HG02943 (cell line): ENCODE results near the gene PIK3C2G.

Experiments used
- ATAC-seq: cut with Tn5 transposase; IDR thresholded peaks from one replicate; pipeline ENCODE4 v1.9.1; 2021; ENCODE audit warnings: mild to moderate bottlenecking, low read depth, moderate library complexity; ENCODE audit not compliant: unreplicated experiment

The PIK3C2G gene

DNA sequence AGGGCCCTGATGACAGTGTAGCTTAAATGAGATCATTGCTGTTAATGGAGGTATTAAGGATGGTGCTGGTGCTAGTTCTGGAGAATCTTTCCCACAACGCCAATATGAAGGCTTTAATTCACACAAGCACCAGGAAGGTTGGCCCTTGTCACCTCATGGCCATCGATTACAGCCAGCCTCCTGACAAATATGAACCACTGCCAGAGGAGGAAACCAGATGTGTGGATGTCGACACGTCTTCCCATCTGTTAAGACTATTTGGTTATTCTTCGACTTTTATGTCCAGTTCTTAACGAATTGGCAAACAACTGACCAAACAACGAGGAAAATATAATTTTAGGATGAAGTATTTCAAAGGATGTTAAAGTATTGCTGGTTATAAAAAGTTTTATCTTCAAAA is 79.5 kb downstream of the PIK3C2G start:
- no peak for ATAC-seq

DNA sequence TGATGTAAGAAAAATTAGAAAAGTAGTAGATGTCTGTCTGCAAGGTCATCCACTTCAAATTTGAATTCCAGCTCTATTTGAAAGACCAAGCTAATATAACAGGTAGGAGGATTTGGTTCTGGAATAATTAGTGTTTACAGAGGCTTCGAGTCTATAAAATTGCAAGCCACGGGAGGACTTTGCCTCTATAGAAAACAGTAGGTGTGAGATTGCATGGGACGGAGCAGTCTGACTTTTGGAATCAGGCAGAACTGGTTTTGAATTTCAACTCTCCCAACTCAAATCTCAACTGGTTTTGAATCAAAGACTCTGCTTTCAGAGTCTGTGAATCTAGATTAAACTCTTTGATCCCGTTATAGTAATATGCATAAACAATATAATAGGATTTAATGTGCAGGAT is 82.4 kb downstream of the PIK3C2G start:
- no peak for ATAC-seq

DNA sequence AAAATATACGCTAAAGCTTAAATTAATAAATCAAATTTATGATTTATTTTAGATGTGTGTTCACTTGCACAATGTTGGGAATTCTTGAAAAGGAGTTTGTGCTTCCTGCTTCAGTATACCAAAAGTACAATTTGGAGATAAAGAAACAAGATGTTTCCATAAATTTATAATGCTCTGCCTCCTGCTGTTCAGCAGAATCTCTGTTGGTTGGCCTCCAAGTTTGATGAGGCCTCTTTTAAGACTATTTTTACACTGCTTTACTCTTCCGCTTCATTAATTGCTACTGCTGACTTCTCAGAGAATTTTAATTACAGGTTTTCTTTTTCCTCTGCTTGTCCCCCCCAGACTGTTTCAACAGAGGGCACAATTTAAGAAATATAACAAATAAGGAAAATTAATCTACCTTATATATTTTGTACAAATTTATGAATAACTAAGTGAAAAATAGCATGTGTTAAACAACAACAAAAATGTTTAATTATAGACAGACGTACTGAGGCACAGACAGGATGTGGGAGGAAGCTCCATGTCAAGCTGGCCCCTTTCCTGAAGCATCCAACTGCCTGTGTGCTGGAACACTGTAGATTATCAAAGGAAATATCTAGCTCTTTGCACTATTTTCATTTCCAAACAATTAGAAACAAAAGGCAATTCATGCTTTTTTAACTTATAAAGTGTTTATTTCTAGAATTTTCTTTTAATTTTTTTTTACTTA is 83.9 kb downstream of the PIK3C2G start:
- no peak for ATAC-seq

DNA sequence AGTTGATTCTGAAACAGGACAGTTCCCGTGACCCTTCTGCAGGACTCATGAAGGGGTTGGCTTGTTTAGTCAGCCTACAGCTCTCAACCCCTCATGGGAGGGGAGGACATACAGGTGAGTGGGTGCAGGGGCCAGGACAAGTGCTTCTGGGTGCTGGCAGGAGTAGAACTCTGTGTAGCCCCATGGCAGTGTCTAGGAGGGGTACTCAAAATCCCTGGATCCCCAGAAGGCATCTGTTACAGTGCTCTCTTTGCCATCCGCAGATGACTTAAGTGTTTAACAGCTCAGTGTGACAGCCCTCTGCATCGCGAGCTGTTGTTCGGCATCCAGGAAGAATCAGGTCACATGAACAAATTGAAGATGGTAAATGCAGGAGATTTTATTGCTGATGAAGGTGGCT is 91.0 kb downstream of the PIK3C2G start:
- no peak for ATAC-seq

DNA sequence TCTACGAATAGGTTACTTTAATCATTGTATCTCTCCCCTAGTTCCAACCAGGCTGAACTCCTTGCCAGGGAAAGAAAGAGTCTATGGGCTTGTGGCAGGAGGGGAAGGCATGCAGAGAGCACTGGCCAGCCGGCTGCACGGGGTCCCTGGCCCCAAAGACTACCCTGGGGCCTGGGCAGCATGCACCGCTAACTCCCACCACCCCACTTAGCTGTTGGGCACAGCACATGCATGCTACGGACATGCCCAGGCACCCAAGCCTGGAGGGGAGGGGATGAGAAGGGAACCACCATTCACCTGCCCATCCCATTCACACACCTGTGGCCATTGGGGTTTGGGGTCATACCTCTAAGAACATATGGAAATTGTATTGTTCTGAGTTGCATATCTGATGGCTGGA is 94.1 kb downstream of the PIK3C2G start:
- no peak for ATAC-seq

DNA sequence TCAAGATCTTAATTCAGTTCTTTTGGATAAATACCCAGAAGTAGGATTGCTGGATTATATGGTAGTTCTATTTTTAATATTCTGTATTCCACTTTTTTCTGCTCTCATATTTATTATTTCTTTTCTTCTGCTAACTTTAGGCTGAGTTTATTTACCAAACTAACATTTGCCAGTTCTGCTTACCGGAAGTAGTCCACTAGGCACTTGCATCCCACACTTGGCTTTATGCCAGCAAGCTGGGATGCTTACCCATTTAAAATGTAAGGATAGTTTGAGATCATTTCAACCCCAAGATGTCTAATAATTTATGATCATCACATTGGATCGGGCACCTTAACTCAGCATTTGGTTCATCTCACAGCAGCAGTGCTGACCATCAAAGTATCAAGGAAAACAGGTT is 96.8 kb downstream of the PIK3C2G start:
- ATAC-seq = no peak

DNA sequence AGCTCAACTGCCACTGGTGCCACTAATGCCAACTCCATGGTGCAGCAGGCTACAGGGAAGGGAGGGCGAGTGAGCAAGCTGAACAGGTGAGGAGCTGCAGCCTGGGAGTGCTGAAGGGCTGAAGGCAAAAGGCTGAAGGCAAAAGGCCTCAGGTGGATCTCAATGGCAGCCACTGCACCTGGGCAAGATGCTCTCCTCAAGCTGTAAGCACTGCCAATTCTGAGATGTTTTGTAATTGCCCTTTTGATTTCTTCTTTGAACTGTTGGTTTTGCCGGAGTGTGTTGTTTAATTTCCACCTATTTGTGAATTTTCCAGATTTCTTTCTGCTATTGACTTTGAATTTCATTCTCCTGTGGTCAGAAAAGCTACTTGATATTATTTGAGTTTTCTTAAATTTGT is 97.6 kb downstream of the PIK3C2G start:
- no peak for ATAC-seq

DNA sequence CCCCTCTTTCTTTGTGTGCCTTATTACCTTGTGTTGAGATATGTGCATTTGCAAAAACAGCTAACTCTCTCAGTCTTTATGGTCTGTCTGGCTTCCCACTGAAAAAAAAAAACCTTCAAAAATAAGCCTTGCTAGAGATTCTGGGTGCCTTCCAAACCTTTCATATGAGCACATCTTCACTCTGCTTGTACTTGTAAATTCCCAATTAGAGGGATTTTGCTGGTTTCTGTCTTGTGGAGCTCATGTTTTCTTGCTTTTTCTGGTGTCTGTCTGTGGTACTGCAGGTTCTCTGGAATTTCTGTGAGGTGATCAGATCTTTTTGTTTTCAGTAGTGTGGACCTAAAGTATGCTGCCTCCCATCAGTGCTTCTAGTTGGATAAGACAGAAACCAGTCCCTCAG is 100.1 kb downstream of the PIK3C2G start:
- no peak for ATAC-seq

DNA sequence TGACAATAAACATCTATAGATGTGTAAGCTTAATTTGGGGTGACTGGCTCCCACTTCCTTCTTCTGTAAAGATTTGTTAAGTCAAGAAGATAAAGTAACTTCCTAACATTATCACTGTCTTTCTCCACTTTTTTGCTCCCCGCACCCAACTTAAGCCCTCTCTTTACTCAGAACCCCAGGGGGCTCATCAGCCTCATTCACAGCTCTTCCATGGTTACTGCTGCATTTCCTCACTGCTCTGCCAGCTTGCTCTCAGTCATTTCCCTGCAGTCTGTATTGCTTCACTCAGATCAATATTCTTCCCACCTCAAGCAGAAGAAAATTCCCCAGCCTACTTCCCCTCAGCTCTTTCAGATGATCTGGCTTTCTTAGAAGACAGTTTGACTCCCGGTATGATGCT is 102.0 kb downstream of the PIK3C2G start:
- no peak for ATAC-seq

DNA sequence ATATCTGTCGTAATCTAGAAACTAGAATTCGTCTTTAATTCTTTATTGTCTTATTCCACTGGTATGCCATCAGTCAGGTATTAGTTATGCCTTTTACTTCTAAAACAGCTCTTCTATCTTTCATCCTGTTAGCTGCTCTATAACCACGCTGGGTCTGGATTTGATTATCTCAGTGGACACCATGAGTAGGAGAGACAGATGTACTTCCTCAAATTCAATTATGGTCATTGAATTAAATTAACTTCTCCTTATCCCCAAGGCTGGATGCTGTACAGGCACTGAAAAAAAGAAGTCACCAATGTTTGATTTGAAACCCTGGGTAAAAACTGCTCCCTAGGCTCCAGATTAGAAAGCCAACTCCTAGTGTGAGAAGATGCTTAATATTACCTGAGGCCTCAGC is 107.3 kb downstream of the PIK3C2G start:
- no peak for ATAC-seq

DNA sequence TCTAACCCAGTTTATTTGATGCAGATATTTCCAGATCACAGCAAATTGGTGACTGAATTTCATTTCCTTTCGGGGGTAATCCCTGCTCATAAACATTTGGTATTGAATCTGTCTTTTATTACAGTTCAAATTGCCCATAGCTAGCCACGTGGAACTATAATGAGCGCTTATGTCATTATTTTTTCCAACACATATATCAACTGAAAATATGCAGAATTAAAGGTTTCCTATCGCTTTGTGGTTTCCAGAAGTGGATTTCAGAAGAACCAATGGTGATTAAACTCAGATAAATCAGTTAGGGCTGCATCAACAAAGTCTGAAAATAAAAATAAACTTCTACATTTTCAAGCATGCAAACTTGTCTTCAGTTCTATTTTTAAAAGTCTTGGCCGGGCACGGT is 111.9 kb downstream of the PIK3C2G start:
- ATAC-seq = no peak

DNA sequence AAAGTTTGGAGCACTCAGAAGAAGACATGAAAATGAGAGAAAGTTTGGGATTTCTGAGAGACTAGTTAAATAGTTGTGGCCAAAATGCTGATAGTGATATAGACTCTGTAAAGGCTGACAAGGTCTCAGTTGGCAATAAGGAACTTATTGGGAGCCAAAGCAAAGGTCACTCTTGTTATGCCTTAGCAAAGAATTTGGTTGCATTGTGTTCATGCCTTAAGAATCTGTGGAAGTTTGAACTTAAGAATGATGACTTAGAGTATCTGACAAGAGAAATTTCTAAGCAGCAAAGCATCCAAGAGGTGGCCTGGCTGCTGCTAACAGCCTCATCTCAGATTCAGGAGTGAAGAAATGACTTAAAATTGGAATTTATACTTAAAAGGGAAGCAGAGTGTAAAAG is 113.8 kb downstream of the PIK3C2G start:
- no peak for ATAC-seq

DNA sequence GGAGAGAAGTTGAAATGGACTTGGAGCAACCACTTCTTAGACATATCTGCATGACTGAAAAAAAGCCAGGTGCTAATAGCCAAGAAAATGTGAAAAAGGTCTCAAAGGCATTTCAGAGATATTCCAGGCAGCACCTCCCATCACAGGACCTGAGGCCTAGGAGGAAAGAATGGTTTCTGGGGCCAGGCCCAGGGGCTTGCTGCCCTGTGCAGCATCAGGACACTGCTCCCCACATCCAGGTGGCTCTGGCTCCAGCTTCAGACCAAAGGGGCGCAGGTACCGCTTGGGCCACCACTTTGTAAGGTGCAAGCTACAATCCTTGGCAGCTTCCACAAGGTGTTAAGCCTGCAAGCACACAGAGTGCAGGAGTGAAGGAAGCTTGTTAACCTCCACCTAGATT is 114.3 kb downstream of the PIK3C2G start:
- ATAC-seq = no peak

DNA sequence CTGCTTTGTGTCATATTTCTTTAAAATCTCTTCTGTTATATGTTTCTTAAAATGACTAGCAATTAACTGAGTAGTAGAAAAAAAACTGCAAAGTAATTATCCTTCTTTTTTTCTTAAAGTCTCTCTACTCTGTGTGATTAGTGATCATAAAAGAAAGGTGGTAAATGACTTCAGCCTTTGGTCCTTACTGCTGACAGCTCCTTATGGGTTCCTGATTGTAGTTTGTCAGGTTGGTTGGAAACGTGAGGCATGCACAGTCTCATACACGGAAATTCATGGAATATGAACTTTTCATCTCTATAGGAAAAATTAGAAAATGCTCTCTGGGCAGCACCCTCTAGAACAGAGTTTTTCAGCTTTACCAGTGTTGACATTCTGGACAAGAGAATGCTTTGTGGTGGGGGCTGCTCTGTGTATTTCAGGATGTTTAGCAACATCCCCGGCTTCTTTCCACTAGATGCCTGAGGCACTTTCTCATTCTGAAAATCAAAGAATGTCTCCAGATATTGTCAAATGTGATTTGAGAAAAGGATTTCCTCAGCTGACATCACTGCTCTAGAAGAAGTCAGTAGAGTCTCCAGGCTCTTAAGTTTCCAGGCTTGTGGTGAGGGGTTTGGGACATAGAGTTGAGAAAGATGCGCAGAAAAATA is 121.0 kb downstream of the PIK3C2G start:
- no peak for ATAC-seq

DNA sequence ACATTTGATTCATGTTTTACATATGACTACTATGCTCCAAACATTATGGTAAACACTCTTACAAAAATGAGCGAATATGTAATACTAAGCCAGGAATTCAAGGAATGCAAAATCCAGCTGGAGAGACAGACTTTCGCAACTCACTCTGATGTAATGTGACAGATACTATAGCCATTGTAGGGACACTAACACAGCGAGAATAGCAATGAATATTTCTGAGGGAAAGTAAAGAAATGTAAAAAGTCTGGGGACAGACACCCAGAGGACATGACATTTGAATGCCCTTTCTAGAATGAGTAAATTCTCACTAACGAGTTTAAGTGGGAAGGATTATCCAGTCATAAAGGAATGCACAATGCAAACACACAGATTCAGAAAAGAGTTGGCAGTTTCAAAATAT is 121.9 kb downstream of the PIK3C2G start:
- no peak for ATAC-seq

DNA sequence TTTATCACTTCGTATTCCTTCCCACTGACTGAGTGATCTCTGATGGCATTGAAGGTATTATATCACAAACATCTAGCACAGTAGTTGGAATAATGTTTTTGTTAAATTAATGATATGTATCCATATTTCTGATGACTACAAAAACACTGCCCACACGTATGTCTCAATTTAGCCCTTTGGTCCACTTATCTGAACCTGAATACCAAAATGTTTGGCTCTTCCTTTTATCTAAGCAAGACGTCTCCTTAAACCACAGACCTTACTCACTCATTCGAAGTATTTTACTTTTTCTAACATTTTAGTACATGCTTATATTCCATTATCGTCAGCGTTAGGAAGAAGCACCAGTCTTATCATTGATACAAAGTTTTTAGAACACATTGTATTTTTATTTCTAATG is 126.4 kb downstream of the PIK3C2G start:
- no peak for ATAC-seq

DNA sequence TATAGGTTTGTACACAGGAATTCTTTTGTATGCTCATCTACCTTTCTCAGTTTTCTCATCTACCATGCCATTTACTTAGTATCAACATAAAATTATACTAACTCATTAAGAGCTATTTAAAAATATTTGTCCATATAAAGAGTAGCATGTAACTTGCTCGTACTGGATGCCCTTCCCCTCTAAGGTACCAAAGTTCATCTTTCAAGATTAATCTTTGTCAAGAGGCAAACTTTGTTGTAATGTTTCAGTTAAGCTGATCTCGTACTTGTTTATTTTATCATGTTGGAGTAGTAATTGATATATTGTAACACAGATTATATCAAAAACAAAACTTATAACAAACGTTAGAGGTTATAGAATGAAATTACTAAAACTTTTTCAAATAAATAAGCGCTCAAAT is 128.5 kb downstream of the PIK3C2G start:
- no peak for ATAC-seq

DNA sequence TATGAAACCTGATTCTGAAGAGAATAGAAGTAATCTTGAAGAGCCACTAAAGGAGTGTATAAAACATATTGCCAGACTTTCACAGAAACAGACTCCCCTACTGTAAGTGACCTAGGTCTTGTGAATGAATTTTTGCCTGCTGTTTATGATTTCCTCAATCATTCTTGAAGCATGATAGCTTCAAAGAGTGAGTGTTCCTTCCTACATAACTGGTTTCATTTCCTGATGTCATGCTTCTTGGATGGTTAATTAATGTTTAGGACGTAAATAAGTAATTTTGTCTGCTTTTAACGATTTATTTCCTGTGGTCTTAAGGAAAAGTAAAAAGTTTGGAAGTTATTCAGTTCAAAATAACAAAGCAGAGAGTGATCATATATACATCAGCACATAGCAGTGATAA is 129.8 kb downstream of the PIK3C2G start:
- no peak for ATAC-seq

DNA sequence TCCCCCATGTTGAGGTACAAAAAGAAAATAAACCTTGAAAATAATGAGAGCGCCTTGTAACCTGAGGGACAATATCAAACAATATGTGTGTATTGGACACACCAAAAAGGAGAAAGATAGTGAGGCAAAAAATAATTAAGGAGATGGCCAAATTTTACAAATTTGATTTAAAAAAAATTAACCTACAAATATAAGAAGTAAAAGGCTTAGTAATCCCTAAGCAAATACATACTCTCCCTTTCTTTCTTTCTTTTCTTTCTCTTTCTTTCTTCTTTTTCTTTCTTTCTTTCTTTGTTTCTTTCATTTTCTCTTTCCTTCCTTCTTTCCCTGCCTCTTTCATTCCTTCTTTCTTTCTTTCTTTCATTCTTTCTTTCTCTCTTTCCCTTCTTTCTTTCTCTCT is 133.4 kb downstream of the PIK3C2G start:
- ATAC-seq = no peak

DNA sequence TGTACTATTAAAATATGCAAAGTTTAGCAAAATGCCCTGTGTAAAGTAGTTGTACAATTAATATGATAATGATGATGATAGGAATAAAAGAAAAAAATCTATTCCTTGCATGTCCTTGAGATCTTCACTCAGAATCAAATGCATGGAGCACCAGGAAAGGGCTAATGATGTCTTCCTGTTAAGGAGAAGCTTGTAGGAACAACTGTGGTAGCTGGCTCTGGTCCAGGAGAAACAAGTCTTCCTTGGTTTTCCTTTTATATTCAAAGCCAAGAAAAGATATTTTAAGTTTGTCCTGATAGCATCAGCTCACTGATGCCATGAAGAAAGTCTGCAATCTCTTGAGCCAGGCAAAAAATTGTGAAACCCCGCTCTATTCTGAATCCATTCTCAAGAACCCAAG is 138.9 kb downstream of the PIK3C2G start:
- ATAC-seq = no peak

DNA sequence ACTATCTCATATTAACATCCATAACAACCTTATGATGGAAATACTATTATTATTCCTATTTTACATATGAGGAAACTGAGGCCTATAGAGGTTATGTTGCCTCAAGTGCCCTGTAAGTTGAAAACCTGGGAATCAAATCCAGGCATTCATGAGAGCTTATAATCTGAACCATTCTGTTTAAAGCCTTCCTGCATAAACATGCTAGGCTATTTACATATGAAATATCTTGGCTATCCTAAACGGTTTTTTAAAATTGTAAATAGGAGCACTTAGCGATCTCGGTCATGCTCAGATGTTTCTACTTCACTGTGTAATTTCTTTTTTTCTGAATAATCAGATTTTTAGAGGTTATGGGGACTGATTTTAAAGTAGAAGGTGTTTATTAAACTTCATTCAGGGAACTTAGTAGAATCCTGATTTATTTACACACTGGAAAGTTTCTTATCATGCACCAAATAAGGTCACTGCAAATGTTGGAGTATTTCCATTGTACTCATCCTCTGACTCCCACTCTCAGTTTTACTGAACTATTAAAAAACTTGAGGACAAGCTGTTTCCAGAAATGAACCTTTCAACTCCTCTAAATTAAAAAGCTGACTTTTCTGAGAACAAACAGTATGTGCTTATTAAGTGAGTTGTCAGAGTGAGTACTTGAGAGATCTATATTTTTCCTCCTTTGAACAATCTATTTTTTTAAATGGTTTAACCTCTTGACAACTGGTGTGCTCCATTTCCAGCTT is 141.7 kb downstream of the PIK3C2G start:
- no peak for ATAC-seq

DNA sequence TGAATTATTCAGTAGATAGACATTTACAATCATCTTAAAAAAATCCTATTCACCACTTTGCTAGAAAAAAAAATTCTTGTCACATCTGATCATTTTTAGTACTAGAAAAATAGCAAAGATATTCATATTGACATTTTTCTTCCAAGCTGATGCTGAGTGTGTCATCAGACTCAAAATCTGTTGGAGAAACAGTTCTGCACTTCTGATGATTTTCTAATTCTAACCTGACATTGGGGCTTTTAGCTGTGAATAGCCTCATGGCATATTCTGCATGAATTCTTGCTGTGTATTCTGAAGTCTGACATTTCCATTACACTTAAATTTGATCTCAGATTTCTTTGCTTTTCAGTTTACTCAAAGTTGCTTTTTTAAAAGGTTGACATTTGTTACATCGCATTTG is 150.1 kb downstream of the PIK3C2G start:
- no peak for ATAC-seq
